Esophagus muscularis mucosa (tissue), 3 donors: ENCODE measurements around the gene SEPSECS.

Experiments
- CTCF ChIP-seq, 3 experiments: fragments of 200-600 bp in 2 of 3; fragments of 450-650 bp in 1 of 3; sonication (generic) in 2 of 3; IDR thresholded peaks; one replicate each; pipeline ENCODE4 v1.5.1; 2017 to 2019; ENCODE audit warnings: antibody characterized with exemption in 3 of 3, mild to moderate bottlenecking in 2 of 3, moderate library complexity in 1 of 3
- POLR2A ChIP-seq: fragments of 450-650 bp; IDR thresholded peaks from one replicate; pipeline ENCODE4 v1.6.1; 2017; ENCODE audit warnings: antibody characterized with exemption, moderate library complexity, mild to moderate bottlenecking, low read depth

DNA sequence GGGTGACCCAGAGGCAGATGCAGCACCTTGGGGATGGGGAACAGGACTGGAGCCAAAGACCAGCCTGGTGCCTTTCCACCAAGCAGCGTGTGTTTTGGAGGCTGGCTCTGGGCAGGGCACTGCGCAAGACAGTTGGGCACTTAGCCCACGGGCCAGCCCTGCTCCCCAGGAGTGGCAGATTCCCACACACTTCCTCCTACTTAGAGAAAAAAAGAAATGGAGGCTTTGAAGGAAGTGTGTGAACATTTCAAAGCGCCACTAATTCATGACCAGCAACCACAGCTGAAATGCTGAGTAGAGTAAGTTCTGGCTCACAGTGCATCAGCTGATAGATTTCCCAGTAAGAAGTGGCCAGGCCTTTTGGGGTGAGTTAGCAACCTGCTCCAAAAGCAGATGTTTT, 74.6 kb downstream of the SEPSECS start:
- no peak for TF ChIP-seq CTCF (IDR thresholded peaks at IDR 0.05)
- no peak for TF ChIP-seq POLR2A
